Thyroid gland (tissue), 4 donors: Measurements from ENCODE around the gene SLC45A2.

Experiments used
- CTCF ChIP-seq, 6 experiments: fragments of 200-600 bp in 3 of 6; fragments of 450-650 bp in 3 of 6; sonication (generic) in 3 of 6; IDR thresholded peaks; one replicate each; pipeline ENCODE4 v1.5.1; 2016 to 2019; ENCODE audit warnings: antibody characterized with exemption in 6 of 6, mild to moderate bottlenecking in 2 of 6, inconsistent platforms in 1 of 6, moderate library complexity in 1 of 6
- POLR2A ChIP-seq, 2 donors: fragments of 450-650 bp; IDR thresholded peaks; one replicate each; pipeline ENCODE4 v1.6.1; 2017; ENCODE audit warnings: antibody characterized with exemption in 2 of 2, mild to moderate bottlenecking in 2 of 2, moderate library complexity in 1 of 2

GRCh38 chr5:34007621-34008600 lies 23.4 kb upstream of the SLC45A2 start, which contains the start of gene AMACR:
- TF ChIP-seq CTCF (IDR thresholded peaks at IDR 0.05) = peak in 1 of 6 experiments; percentile 4
- peak; percentile 73 to 98 for TF ChIP-seq POLR2A (IDR thresholded peaks at IDR 0.05)
